Psoas muscle (tissue), 8 donors: ENCODE results near the gene MCTP1. TPM values are rescaled to one million over a fixed set of nuclear protein-coding genes. Genes with fewer than 3 reads are reported as not detected.

Experiments used
- ATAC-seq, 4 donors: fragments of 200-7000 bp; cut with Tn5 transposase; one replicate each; pipeline ENCODE4 v1.9.1; 2020; ENCODE audit warnings: moderate library complexity in 3 of 4, mild to moderate bottlenecking in 2 of 4
- DNase-seq, 2 donors: peaks; one replicate each; pipeline ENCODE4 v3.0.0-alpha.2; 2020
- H3K27ac ChIP-seq: fragments of 200-600 bp; one replicate; pipeline ENCODE4 v1.8.0; 2022
- H3K27me3 ChIP-seq, 3 donors: fragments of 200-600 bp in 1 of 3; one replicate each; pipeline versions ENCODE4 v1.6.1 to v1.8.0; 2013 to 2022; ENCODE audit warnings: low read length in 2 of 3, mild to moderate bottlenecking in 2 of 3, moderate library complexity in 1 of 3; ENCODE audit not compliant: insufficient read depth in 3 of 3
- H3K36me3 ChIP-seq, 2 donors: fragments of 200-600 bp in 1 of 2; one replicate each; pipeline versions ENCODE4 v1.6.1 to v1.8.0; 2013 to 2022; ENCODE audit warnings: low read depth in 1 of 2, mild to moderate bottlenecking in 1 of 2, moderate library complexity in 1 of 2; ENCODE audit not compliant: insufficient read depth in 1 of 2
- H3K4me1 ChIP-seq: fragments of 200-600 bp; one replicate; pipeline ENCODE4 v1.8.0; 2022
- H3K4me3 ChIP-seq: fragments of 200-600 bp; one replicate; pipeline ENCODE4 v1.8.0; 2022; ENCODE audit warnings: mild to moderate bottlenecking
- H3K9me3 ChIP-seq: fragments of 200-600 bp; one replicate; pipeline ENCODE4 v1.8.0; 2022
- CTCF ChIP-seq: fragments of 200-600 bp; IDR thresholded peaks from one replicate; pipeline ENCODE4 v1.8.0; 2022; ENCODE audit warnings: antibody characterized with exemption
- WGBS, 3 donors: extraction: QIAGEN DNeasy Blood & Tissue Kit; methylation state at CpG; one replicate each; pipeline versions ENCODE4 v1.1.6 to v1.1.7; 2013; 5-methylcytosine and 5-hydroxymethylcytosine counted together
- intact Hi-C, 2 donors: fragments of 100-400 bp; cut with DNase I; formaldehyde crosslinking; loops; one replicate each; pipeline versions ENCODE4 v1.11.0 to v1.14.2; 2022
- polyA plus RNA-seq, 3 donors: library from polyadenylated mRNA; stranded (reverse); fragments of 200-250 nt; gene quantifications; one replicate each; pipeline ENCODE4 v1.2.3, GENCODE V29; 2013
- total RNA-seq, 4 donors: library from RNA; stranded (reverse); fragmentation: NEBNext Ultra II Directional in 2 of 4; extraction: Animal tissue kit (Norgen Biotek cat#: 25700) in 2 of 4; gene quantifications; one replicate each; pipeline versions ENCODE4 v1.2.1 to v1.2.4, GENCODE V29; 2021 to 2023
- donor health status: healthy with polysubstance abuse.
- donor health status: DM: no; HTN: no; CAD: no; lungs with moderate emphysema.
- donor health status: Bipolar disorder and iron deficiency.
- donor health status: healthy.
- donor health status: DM: yes; HTN: yes; CAD: no.
- donor health status: DM: no; HTN: no; CAD: no.
- donor health status: DM: no; HTN: no; CAD: no.
- donor health status: DM: yes; HTN: yes; CAD: no.

The MCTP1 gene
- total and polyA plus RNA-seq, 7 donors = 1.4 to 8.8 (median 3.5) TPM

GRCh38 chr5:95285409-95285755, 488 bp upstream of the MCTP1 start:
- TF ChIP-seq CTCF = no peak
- Histone ChIP-seq H3K4me3 (peak overlapping the region; percentile 69), H3K27me3 (peaks cover 11 to 66% (median 13%) of the 10 kb centered on the region in 3 donors), H3K27ac (no peak overlapping the region), H3K36me3 (no peaks in the 10 kb centered on the region), H3K4me1 (no peaks in the 10 kb centered on the region), H3K9me3 (no peaks in the 10 kb centered on the region)
- WGBS, 3 donors = 2 to 4% (median 3%) methylated on average over 13 of the region's 13 CpGs
- ATAC-seq (no peak), DNase-seq (no peak)
- intact Hi-C loops = no loop called here

- TF ChIP-seq CTCF = no peak
These were observed 928 bp downstream of the MCTP1 start for GRCh38 chr5:95283761-95284571.

GRCh38 chr5:95283022-95283615, 1.8 kb downstream of the MCTP1 start:
- WGBS, 3 donors = 34 to 41% (median 36%) methylated on average over 10 of the region's 10 CpGs
- H3K4me1 ChIP-seq = no peaks in the 10 kb centered on the region
- H3K27me3 ChIP-seq = peaks cover 13 to 72% (median 13%) of the 10 kb centered on the region in 3 donors
- ATAC-seq (no peak), DNase-seq (no peak)
- H3K27ac ChIP-seq = no peak overlapping the region
- no peaks in the 10 kb centered on the region for H3K36me3 ChIP-seq
- H3K9me3 ChIP-seq = no peaks in the 10 kb centered on the region
- intact Hi-C loops = no loop called here
- peak overlapping the region; percentile 69 for H3K4me3 ChIP-seq
- no peak for TF ChIP-seq CTCF

More at GRCh38 chr5:95283761-95284571, 928 bp downstream of the MCTP1 start:
- no peaks in the 10 kb centered on the region for H3K36me3 ChIP-seq
- no peak overlapping the region for H3K27ac ChIP-seq
- DNase-seq (peak in 1 of 2 donors; percentile 13), ATAC-seq (peak in 2 of 4 donors; percentile 23 to 27)
- intact Hi-C loops = no loop called here
- peaks cover 13 to 72% (median 13%) of the 10 kb centered on the region in 3 donors for H3K27me3 ChIP-seq
- 0 to 1% (median 1%) methylated on average over 56 to 87 of the region's 89 CpGs for WGBS, 3 donors
- no peaks in the 10 kb centered on the region for H3K4me1 ChIP-seq
- no peaks in the 10 kb centered on the region for H3K9me3 ChIP-seq
- peak overlapping the region; percentile 69 for H3K4me3 ChIP-seq

GRCh38 chr5:95281226-95281625, 3.7 kb downstream of the MCTP1 start:
- Histone ChIP-seq H3K4me1 (no peaks in the 10 kb centered on the region), H3K36me3 (no peaks in the 10 kb centered on the region), H3K4me3 (no peak overlapping the region), H3K9me3 (no peaks in the 10 kb centered on the region), H3K27me3 (peaks cover 13 to 63% (median 13%) of the 10 kb centered on the region in 3 donors), H3K27ac (no peak overlapping the region)
- intact Hi-C loops = no loop called here
- ATAC-seq = no peak
- no peak for DNase-seq
- WGBS, 3 donors = 62 to 75% (median 64%) methylated on average over 2 of the region's 2 CpGs
- TF ChIP-seq CTCF = no peak
